ENCODE data around the gene PRDM8.

- no peak for TF ChIP-seq CTCF (IDR thresholded peaks at IDR 0.05; ENCODE audit: low read depth, low read length)
- no peak for TF ChIP-seq POLR2A (IDR thresholded peaks at IDR 0.05; ENCODE audit: extremely low read depth, insufficient read length)
- no peak for TF ChIP-seq MAX (IDR thresholded peaks at IDR 0.05; ENCODE audit: low read depth, low read length)
- no peak for TF ChIP-seq MYC (IDR thresholded peaks at IDR 0.05; ENCODE audit: low read depth, low read length)
Measured at GRCh38 chr4:80161413-80162058, 35.8 kb upstream of the PRDM8 start.

All from NB4 (cell line).